Suprapubic skin (tissue), 4 donors: ENCODE data around the gene CCDC33. TPM values are rescaled to one million over a fixed set of nuclear protein-coding genes. Genes with fewer than 3 reads are reported as not detected.
A peak's percentile ranks its signal among the peaks of the same experiment; 100 is the strongest.

Experiments
- DNase-seq, 2 donors: peaks; one replicate each; pipeline ENCODE4 v3.0.0-alpha.2; 2019; ENCODE audit warnings: low spot score in 2 of 2
- H3K27ac ChIP-seq: fragments of 200-600 bp; sonication (generic); one replicate; pipeline ENCODE4 v1.5.1; 2019
- H3K27me3 ChIP-seq: fragments of 200-600 bp; sonication (generic); one replicate; pipeline ENCODE4 v1.5.1; 2019
- H3K36me3 ChIP-seq: fragments of 200-600 bp; sonication (generic); one replicate; pipeline ENCODE4 v1.5.1; 2019
- H3K4me1 ChIP-seq: fragments of 200-600 bp; sonication (generic); one replicate; pipeline ENCODE4 v1.5.1; 2019
- H3K4me3 ChIP-seq: fragments of 200-600 bp; sonication (generic); one replicate; pipeline ENCODE4 v1.5.1; 2019; ENCODE audit warnings: mild to moderate bottlenecking
- H3K9me3 ChIP-seq: fragments of 200-600 bp; sonication (generic); one replicate; pipeline ENCODE4 v1.5.1; 2019
- EP300 ChIP-seq: sonication (generic); formaldehyde crosslinking; IDR thresholded peaks from one replicate; pipeline ENCODE4 v1.6.1; 2017; ENCODE audit warnings: antibody characterized with exemption
- POLR2A ChIP-seq, 2 donors: fragments of 450-650 bp; IDR thresholded peaks; one replicate each; pipeline ENCODE4 v1.6.1; 2017; ENCODE audit warnings: antibody characterized with exemption in 2 of 2, mild to moderate bottlenecking in 2 of 2, moderate library complexity in 2 of 2
- POLR2AphosphoS5 ChIP-seq, 3 donors: sonication (generic); formaldehyde crosslinking; IDR thresholded peaks; one replicate each; pipeline ENCODE4 v1.6.1; 2017; ENCODE audit warnings: antibody characterized with exemption in 3 of 3
- whole genome bisulfite sequencing: methylation state at CpG from one replicate; pipeline ENCODE4 v1.1.5; 2018; 5-methylcytosine and 5-hydroxymethylcytosine counted together
- total RNA-seq, 4 donors: library from RNA; depleted of rRNA; stranded (reverse); fragments of >200 nt; gene quantifications; one replicate each; pipeline ENCODE4 v1.1.0, GENCODE V29; 2016
- TF ChIP-seq, protein P1 (sequence below), 2 donors: fragments of 200-600 bp in 1 of 2; fragments of 450-650 bp in 1 of 2; sonication (generic) in 1 of 2; IDR thresholded peaks; one replicate each; pipeline ENCODE4 v1.5.1; 2016 to 2019; ENCODE audit warnings: antibody characterized with exemption in 2 of 2, mild to moderate bottlenecking in 1 of 2, moderate library complexity in 1 of 2

CCDC33 gene
- total RNA-seq, 4 donors from 2014 or later: 0.60 TPM; not detected in 3

DNA sequence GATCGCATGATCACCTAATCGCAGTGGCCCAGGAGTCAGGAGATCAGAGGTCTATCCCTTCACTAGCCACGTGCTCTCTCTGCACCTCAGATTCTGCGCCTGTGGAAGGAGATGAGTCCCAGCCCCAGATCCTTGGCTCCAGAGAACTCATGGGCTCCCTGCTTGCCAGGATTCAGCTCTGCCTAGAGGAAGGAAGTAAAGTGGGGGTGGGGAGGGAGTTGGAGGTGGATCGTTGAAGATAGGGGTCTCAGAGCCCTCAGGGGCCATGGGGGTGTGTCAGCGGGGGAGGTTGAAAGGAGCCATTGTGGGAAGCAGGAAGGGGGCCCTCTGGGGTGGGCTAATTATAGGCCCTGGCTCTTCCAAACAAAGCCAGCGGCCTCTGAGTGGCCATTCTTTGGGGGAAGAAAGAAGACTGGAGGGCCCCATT, 22.3 kb upstream of the CCDC33 start:
- Histone ChIP-seq H3K4me1 (no peaks in the 10 kb centered on the region), H3K27ac (no peak overlapping the region), H3K36me3 (no peaks in the 10 kb centered on the region), H3K9me3 (no peaks in the 10 kb centered on the region), H3K27me3 (peaks cover 24% of the 10 kb centered on the region), H3K4me3 (no peak overlapping the region)
- DNase-seq: no peak
- 71% methylated on average over 7 of the region's 7 CpGs for WGBS
- TF ChIP-seq POLR2A (IDR thresholded peaks at IDR 0.05) (no peak), EP300 (no peak), POLR2AphosphoS5 (IDR thresholded peaks at IDR 0.05) (no peak)
- TF ChIP-seq, protein P1, sequence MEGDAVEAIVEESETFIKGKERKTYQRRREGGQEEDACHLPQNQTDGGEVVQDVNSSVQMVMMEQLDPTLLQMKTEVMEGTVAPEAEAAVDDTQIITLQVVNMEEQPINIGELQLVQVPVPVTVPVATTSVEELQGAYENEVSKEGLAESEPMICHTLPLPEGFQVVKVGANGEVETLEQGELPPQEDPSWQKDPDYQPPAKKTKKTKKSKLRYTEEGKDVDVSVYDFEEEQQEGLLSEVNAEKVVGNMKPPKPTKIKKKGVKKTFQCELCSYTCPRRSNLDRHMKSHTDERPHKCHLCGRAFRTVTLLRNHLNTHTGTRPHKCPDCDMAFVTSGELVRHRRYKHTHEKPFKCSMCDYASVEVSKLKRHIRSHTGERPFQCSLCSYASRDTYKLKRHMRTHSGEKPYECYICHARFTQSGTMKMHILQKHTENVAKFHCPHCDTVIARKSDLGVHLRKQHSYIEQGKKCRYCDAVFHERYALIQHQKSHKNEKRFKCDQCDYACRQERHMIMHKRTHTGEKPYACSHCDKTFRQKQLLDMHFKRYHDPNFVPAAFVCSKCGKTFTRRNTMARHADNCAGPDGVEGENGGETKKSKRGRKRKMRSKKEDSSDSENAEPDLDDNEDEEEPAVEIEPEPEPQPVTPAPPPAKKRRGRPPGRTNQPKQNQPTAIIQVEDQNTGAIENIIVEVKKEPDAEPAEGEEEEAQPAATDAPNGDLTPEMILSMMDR (IDR thresholded peaks at IDR 0.05): no peak

DNA sequence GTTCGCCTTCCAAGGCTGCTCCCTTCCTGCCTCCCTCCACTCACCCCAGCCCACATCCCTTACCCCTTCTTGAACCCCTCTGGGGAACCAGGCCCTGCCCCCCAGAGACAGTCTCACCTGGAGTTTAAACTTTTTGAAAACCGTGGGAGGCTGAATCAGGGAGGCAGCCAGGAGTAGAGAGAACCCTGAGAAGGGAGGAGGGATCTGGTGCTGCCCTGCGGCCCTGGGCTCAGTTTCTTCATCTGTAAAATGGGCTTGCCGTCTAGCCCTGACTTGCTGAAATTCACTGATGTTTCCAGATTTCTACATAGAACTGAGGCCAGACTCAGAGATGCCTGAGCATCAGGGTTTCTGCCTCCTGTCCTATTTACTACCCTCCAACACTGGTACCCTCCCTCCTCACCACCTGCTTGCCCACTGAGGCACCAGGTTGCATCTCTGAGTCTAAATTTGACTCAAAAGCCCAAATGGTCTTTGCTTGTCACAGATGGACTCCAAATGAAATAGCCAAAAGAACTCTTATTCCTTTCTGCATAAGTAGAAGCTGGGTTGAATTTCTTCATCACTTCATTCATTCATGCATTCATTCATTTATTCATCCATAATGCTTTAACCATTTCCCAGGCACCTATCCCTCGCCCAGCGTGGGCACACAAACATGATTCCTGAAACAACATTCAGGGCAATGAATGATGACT, 21.7 kb upstream of the CCDC33 start:
- TF ChIP-seq EP300 (no peak), POLR2AphosphoS5 (IDR thresholded peaks at IDR 0.05) (no peak), POLR2A (IDR thresholded peaks at IDR 0.05) (no peak)
- TF ChIP-seq, protein P1 (IDR thresholded peaks at IDR 0.05): no peak
- DNase-seq: no peak
- peaks cover 23% of the 10 kb centered on the region for H3K27me3 ChIP-seq
- no peaks in the 10 kb centered on the region for H3K9me3 ChIP-seq
- H3K4me3 ChIP-seq: no peak overlapping the region
- WGBS: 64% methylated on average over 6 of the region's 6 CpGs
- no peak overlapping the region for H3K27ac ChIP-seq
- no peaks in the 10 kb centered on the region for H3K36me3 ChIP-seq
- no peaks in the 10 kb centered on the region for H3K4me1 ChIP-seq

DNA sequence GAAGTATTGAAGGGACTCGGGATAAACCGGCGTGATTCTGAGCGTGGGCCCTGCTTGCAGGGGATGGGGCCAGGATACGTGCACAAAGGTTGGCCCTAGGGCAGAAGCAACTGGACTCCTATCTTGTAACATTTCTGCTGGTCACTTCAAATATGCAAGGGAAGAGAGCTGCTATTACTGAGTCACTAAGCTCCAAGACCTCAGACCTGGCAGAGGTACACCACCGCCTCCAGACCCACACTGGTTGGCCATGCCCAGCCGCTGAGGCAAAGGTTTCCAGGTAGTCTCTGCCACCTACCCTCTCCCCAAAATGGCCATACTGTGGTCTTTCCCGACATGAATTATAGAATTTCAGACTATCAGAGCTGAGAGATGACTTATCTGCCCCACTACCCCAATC, 20.2 kb upstream of the CCDC33 start:
- Histone ChIP-seq H3K9me3 (no peaks in the 10 kb centered on the region), H3K27me3 (peaks cover 31% of the 10 kb centered on the region), H3K27ac (no peak overlapping the region), H3K4me1 (no peaks in the 10 kb centered on the region), H3K4me3 (no peak overlapping the region), H3K36me3 (no peaks in the 10 kb centered on the region)
- no peak for TF ChIP-seq EP300
- no peak for TF ChIP-seq POLR2AphosphoS5 (IDR thresholded peaks at IDR 0.05)
- TF ChIP-seq POLR2A (IDR thresholded peaks at IDR 0.05): no peak
- TF ChIP-seq, protein P1 (IDR thresholded peaks at IDR 0.05): no peak
- WGBS: 79% methylated on average over 8 of the region's 8 CpGs
- DNase-seq: no peak

DNA sequence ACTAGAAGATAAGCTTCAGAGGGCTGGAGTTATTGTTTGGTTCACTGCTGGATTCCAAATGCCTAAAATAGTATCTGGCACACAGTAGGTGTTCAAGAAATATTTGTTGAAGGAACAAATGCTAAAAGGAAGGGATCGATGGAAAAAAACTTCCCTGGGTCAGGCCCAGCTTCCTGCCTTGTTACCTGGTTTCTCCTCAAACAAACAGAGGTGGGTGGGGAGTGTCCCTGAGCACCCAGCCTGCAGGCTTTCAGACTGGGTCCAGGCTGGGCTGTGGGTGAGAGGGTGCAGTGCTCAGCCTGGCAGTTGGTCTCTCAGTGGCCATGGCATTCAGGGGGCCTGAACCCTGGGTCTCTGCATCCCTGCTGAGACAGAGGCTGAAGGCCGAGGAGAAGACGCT, 19.2 kb upstream of the CCDC33 start:
- WGBS: 81% methylated on average over 3 of the region's 3 CpGs
- H3K36me3 ChIP-seq: no peaks in the 10 kb centered on the region
- no peak for DNase-seq
- H3K9me3 ChIP-seq: no peaks in the 10 kb centered on the region
- no peak overlapping the region for H3K4me3 ChIP-seq
- H3K4me1 ChIP-seq: no peaks in the 10 kb centered on the region
- H3K27ac ChIP-seq: no peak overlapping the region
- TF ChIP-seq, protein P1 (IDR thresholded peaks at IDR 0.05): no peak
- TF ChIP-seq POLR2AphosphoS5 (IDR thresholded peaks at IDR 0.05): no peak
- TF ChIP-seq EP300: no peak
- TF ChIP-seq POLR2A (IDR thresholded peaks at IDR 0.05): no peak
- peaks cover 41% of the 10 kb centered on the region for H3K27me3 ChIP-seq

DNA sequence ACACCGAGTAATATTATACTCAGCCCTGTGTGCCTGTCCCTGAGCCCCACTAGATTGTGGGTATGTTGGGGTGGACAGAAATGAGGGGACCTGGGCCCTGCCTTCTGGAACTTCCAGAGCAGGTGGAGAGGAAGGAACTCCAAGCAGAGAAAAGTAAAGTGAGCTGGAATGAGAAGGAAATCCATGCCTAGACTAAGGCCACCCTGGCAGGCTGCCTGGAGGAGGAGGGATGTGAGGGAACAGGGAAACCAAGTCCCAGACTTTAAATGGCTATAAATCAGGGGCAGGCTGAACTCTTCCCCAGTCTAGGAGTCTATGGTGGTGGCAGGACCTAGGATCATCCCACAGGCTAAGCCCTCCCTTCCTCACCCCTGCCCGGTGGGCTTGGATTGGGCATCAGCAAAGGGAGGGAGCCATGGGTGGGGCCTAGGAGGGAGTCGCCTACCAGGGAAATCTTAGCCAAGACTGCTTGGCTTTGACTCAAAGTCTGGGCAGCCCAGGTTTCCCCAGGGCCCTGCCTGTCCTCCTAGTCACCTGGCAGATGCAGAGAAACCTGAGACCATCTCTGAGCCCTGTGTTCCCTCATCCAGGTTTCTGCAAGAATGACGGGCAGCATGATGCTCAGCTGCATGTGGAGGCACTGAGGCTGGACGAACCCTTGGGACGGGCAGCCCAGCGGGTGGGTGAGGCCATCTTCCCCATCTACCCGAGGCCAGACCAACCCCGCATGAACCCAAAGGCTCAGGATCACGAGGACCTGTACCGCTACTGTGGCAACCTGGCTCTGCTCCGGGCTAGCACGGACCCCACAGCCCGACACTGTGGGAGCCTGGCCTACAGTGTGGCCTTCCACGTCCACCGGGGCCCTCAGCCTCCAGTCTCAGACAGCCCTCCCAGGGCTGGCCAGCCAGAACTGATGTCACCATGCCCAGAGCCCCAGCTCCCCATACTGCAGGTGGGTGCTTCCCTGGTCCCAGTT, 17.9 kb upstream of the CCDC33 start:
- no peak overlapping the region for H3K4me3 ChIP-seq

More for the DNA sequence above, 17.9 kb upstream of the CCDC33 start:
- DNase-seq: peak in 1 of 2 donors; percentile 76
- no peaks in the 10 kb centered on the region for H3K9me3 ChIP-seq
- no peaks in the 10 kb centered on the region for H3K4me1 ChIP-seq
- no peak overlapping the region for H3K27ac ChIP-seq
- peaks cover 53% of the 10 kb centered on the region for H3K27me3 ChIP-seq
- 80% methylated on average over 8 of the region's 16 CpGs for WGBS
- no peaks in the 10 kb centered on the region for H3K36me3 ChIP-seq
- no peak for TF ChIP-seq POLR2AphosphoS5 (IDR thresholded peaks at IDR 0.05)
- TF ChIP-seq, protein P1 (IDR thresholded peaks at IDR 0.05): no peak
- TF ChIP-seq POLR2A (IDR thresholded peaks at IDR 0.05): no peak
- TF ChIP-seq EP300: no peak
